GOT3 (cell line): ENCODE measurements around the gene EMX1.

Experiments used
- DNase-seq: peaks from one replicate; lab custom pipeline; 2025; ENCODE audit warnings: mixed read lengths; lab: John Stamatoyannopoulos, UW

EMX1 gene

GRCh38 chr2:72958542-72959385 lies 41.4 kb downstream of the EMX1 start:
- no peak for DNase-seq

- no peak for DNase-seq
Measured at GRCh38 chr2:72959554-72959953, 42.2 kb downstream of the EMX1 start.

- DNase-seq, result no peak
Measured at GRCh38 chr2:72959995-72960981, 43.0 kb downstream of the EMX1 start.

GRCh38 chr2:72961036-72961720 lies 43.9 kb downstream of the EMX1 start:
- DNase-seq, result no peak

- DNase-seq, result no peak
Measured at GRCh38 chr2:72961853-72962468, 44.6 kb downstream of the EMX1 start.

- DNase-seq, result no peak
Measured at GRCh38 chr2:72962911-72963310, 45.6 kb downstream of the EMX1 start.

- no peak for DNase-seq
Measured at GRCh38 chr2:72963423-72964145, 46.3 kb downstream of the EMX1 start.

- no peak for DNase-seq
Measured at GRCh38 chr2:72964146-72964525, 46.8 kb downstream of the EMX1 start.

GRCh38 chr2:72965016-72965415 lies 47.7 kb downstream of the EMX1 start:
- no peak for DNase-seq

GRCh38 chr2:72965770-72966450 lies 48.6 kb downstream of the EMX1 start:
- DNase-seq, result no peak

- no peak for DNase-seq
Measured at GRCh38 chr2:72968286-72968685, 51.0 kb downstream of the EMX1 start.

- DNase-seq, result no peak
Measured at GRCh38 chr2:72969706-72970105, 52.4 kb downstream of the EMX1 start.

- DNase-seq, result no peak
Measured at GRCh38 chr2:72971036-72971435, 53.7 kb downstream of the EMX1 start.

GRCh38 chr2:72972352-72973136 lies 55.2 kb downstream of the EMX1 start:
- no peak for DNase-seq

- no peak for DNase-seq
Measured at GRCh38 chr2:72973137-72973535, 55.8 kb downstream of the EMX1 start.

- no peak for DNase-seq
Measured at GRCh38 chr2:72973566-72974435, 56.5 kb downstream of the EMX1 start.

- no peak for DNase-seq
Measured at GRCh38 chr2:72974436-72974754, 57.1 kb downstream of the EMX1 start.

GRCh38 chr2:72975017-72975416 lies 57.7 kb downstream of the EMX1 start:
- no peak for DNase-seq

- DNase-seq, result no peak
Measured at GRCh38 chr2:72979896-72980295, 62.6 kb downstream of the EMX1 start.
